Activated naive CD8-positive, alpha-beta T cell treated with anti-CD3 and anti-CD28 coated beads, Interleukin-2, amount 50 U/mL, for 16 hours (primary cell): ENCODE results near the gene CD68.
"Not testable (repeated sequence)": the region's sequence is repeated elsewhere in the genome, so short reads cannot be mapped to it uniquely, and the experiment has no call there.

Experiments used
- DNase-seq: peaks from one replicate; pipeline ENCODE4 v3.0.0-alpha.2; 2020; ENCODE audit warnings: low read depth, low spot score

The CD68 gene

GRCh38 chr17:7613769-7614424 lies 34.5 kb downstream of the CD68 start:
- DNase-seq = no peak

GRCh38 chr17:7614425-7615264 lies 35.2 kb downstream of the CD68 start, which contains the start of gene FXR2:
Gene FXR2 (minus strand): TSS chr17:7614897. CDS start chr17:7614532, 365 bp downstream.
- DNase-seq = peak; percentile 99

GRCh38 chr17:7615265-7615747 lies 35.9 kb downstream of the CD68 start:
- DNase-seq = no peak

GRCh38 chr17:7618608-7619007 lies 39.2 kb downstream of the CD68 start:
- no peak for DNase-seq

- DNase-seq = no peak
Observed at GRCh38 chr17:7620835-7621234, 41.4 kb downstream of the CD68 start.

GRCh38 chr17:7623661-7624060 lies 44.2 kb downstream of the CD68 start:
- DNase-seq = no peak

- not testable (repeated sequence) for DNase-seq
Observed at GRCh38 chr17:7625749-7626148, 46.3 kb downstream of the CD68 start.

GRCh38 chr17:7626307-7626706 lies 46.9 kb downstream of the CD68 start:
- no peak for DNase-seq

GRCh38 chr17:7626956-7627249 lies 47.5 kb downstream of the CD68 start:
- no peak for DNase-seq

- DNase-seq = peak; percentile 72
Observed at GRCh38 chr17:7627250-7628121, 48.0 kb downstream of the CD68 start, which contains the start of gene SAT2. Gene SAT2 (minus strand): TSS chr17:7627821. CDS start chr17:7627635, 186 bp downstream.

- no peak for DNase-seq
Observed at GRCh38 chr17:7629939-7630571, 50.6 kb downstream of the CD68 start, which contains the start of gene SHBG. Gene SHBG (plus strand): TSS chr17:7630135. CDS start chr17:7630173, 38 bp downstream.
